Neural progenitor cell (in vitro differentiated cells): Measurements from ENCODE around the gene THSD4. TPM values are rescaled to one million over a fixed set of nuclear protein-coding genes. Genes with fewer than 3 reads are reported as not detected.

Experiments used
- DNase-seq: peaks from one replicate; pipeline ENCODE4 v3.0.0-alpha.2; 2016; ENCODE audit warnings: low spot score
- H2AFZ ChIP-seq: fragments of 200-600 bp; sonication (generic); replicated peaks from 2 replicates; pipeline ENCODE4 v1.6.1; 2016; ENCODE audit warnings: antibody characterized with exemption
- H3F3A ChIP-seq: fragments of 200-600 bp; sonication (generic); 2 replicates; pipeline ENCODE4 v1.6.1; 2016; ENCODE audit warnings: antibody characterized with exemption, low read depth
- H3K27ac ChIP-seq: fragments of 200-600 bp; sonication (generic); 2 replicates; pipeline ENCODE4 v1.5.1; 2016; ENCODE audit warnings: mild to moderate bottlenecking
- H3K27me3 ChIP-seq: fragments of 200-600 bp; sonication (generic); 2 replicates; pipeline ENCODE4 v1.6.1; 2016; ENCODE audit warnings: mild to moderate bottlenecking, moderate library complexity
- H3K36me3 ChIP-seq: fragments of 200-600 bp; sonication (generic); 2 replicates; pipeline ENCODE4 v1.5.1; 2016
- H3K4me1 ChIP-seq: fragments of 200-600 bp; sonication (generic); 2 replicates; pipeline ENCODE4 v1.6.1; 2016; ENCODE audit warnings: mixed run types
- H3K4me2 ChIP-seq: fragments of 200-600 bp; sonication (generic); 2 replicates; pipeline ENCODE4 v1.6.1; 2016
- H3K4me3 ChIP-seq: fragments of 200-600 bp; sonication (generic); 2 replicates; pipeline ENCODE4 v1.5.1; 2016
- H3K79me2 ChIP-seq: fragments of 200-600 bp; sonication (generic); 2 replicates; pipeline ENCODE4 v1.6.1; 2016; ENCODE audit warnings: low read depth
- H3K9ac ChIP-seq: fragments of 200-600 bp; sonication (generic); 2 replicates; pipeline ENCODE4 v1.6.1; 2016
- H3K9me3 ChIP-seq: fragments of 200-600 bp; sonication (generic); 2 replicates; pipeline ENCODE4 v1.5.1; 2016; ENCODE audit warnings: low read depth
- H4K20me1 ChIP-seq: fragments of 200-600 bp; sonication (generic); 2 replicates; pipeline ENCODE4 v1.6.1; 2016; ENCODE audit warnings: low read depth
- H3K27ac Mint-ChIP-seq: 3 replicates; pipeline ENCODE4 v1.8.0; 2021; ENCODE audit warnings: mixed read lengths
- H3K27me3 Mint-ChIP-seq: 2 replicates; pipeline ENCODE4 v1.8.0; 2022; ENCODE audit warnings: low read depth, mild to moderate bottlenecking, inconsistent platforms, moderate library complexity, mixed read lengths; ENCODE audit not compliant: insufficient read depth
- H3K36me3 Mint-ChIP-seq: 3 replicates; pipeline ENCODE4 v1.8.0; 2021; ENCODE audit warnings: mixed read lengths
- H3K4me1 Mint-ChIP-seq: 3 replicates; pipeline ENCODE4 v1.8.0; 2021; ENCODE audit warnings: mixed read lengths
- H3K4me3 Mint-ChIP-seq: 3 replicates; pipeline ENCODE4 v1.8.0; 2021; ENCODE audit warnings: mild to moderate bottlenecking, moderate library complexity, mixed read lengths
- H3K9me3 Mint-ChIP-seq: 3 replicates; pipeline ENCODE4 v1.8.0; 2020; ENCODE audit warnings: mixed read lengths
- CTCF ChIP-seq: fragments of 200-600 bp; sonication (generic); IDR thresholded peaks from 2 replicates; pipeline ENCODE4 v1.5.1; 2017; ENCODE audit warnings: antibody characterized with exemption, mild to moderate bottlenecking
- EZH2 ChIP-seq: fragments of 200-600 bp; sonication (generic); IDR thresholded peaks from 2 replicates; pipeline ENCODE4 v1.6.1; 2017; ENCODE audit warnings: antibody characterized with exemption, mild to moderate bottlenecking, moderate library complexity
- EZH2phosphoT487 ChIP-seq: fragments of 200-600 bp; sonication (generic); IDR thresholded peaks from 2 replicates; pipeline ENCODE4 v1.6.1; 2017; ENCODE audit warnings: antibody characterized with exemption
- total RNA-seq: library from RNA; depleted of rRNA; stranded (reverse); fragments of >200 nt; gene quantifications from 2 replicates; pipeline ENCODE4 v1.2.3, GENCODE V29; 2015; ENCODE audit warnings: low replicate concordance

THSD4 gene
- total RNA-seq, 1 donor from 2014 or later = 2.4 TPM

GRCh38 chr15:71334434-71334833, 219.2 kb downstream of the THSD4 start:
- H3K4me1 Mint-ChIP-seq = peaks cover 24% of the 10 kb centered on the region
- Histone ChIP-seq H3K9me3 (no peaks in the 10 kb centered on the region), H3K36me3 (no peaks in the 10 kb centered on the region), H3K27ac (no peak overlapping the region), H3K27me3 (no peaks in the 10 kb centered on the region), H3K4me2 (no peak overlapping the region), H3K4me1 (peaks cover 11% of the 10 kb centered on the region), H3K9ac (no peak overlapping the region), H4K20me1 (no peaks in the 10 kb centered on the region), H3F3A (no peaks in the 10 kb centered on the region), H3K79me2 (no peaks in the 10 kb centered on the region), H3K4me3 (no peak overlapping the region), H2AFZ (no peak overlapping the region)
- H3K27ac Mint-ChIP-seq = no peak overlapping the region
- no peak for DNase-seq
- no peak for TF ChIP-seq EZH2
- no peak for TF ChIP-seq EZH2phosphoT487
- TF ChIP-seq CTCF = no peak
- no peak overlapping the region for H3K4me3 Mint-ChIP-seq
- no peaks in the 10 kb centered on the region for H3K9me3 Mint-ChIP-seq
- H3K27me3 Mint-ChIP-seq = peaks cover 5% of the 10 kb centered on the region
- H3K36me3 Mint-ChIP-seq = no peaks in the 10 kb centered on the region

- no peak overlapping the region for H3K4me3 Mint-ChIP-seq
- H3F3A ChIP-seq = no peaks in the 10 kb centered on the region
- H3K9me3 ChIP-seq = no peaks in the 10 kb centered on the region
- no peak overlapping the region for H3K9ac ChIP-seq
- H3K27ac ChIP-seq = no peak overlapping the region
- H3K9me3 Mint-ChIP-seq = no peaks in the 10 kb centered on the region
- H3K36me3 ChIP-seq = no peaks in the 10 kb centered on the region
- peaks cover 11% of the 10 kb centered on the region for H3K4me1 ChIP-seq
- no peaks in the 10 kb centered on the region for H3K36me3 Mint-ChIP-seq
- no peak for DNase-seq
- TF ChIP-seq EZH2 = no peak
- H4K20me1 ChIP-seq = no peaks in the 10 kb centered on the region
- no peak overlapping the region for H3K4me3 ChIP-seq
- no peak overlapping the region for H3K27ac Mint-ChIP-seq
- peaks cover 24% of the 10 kb centered on the region for H3K4me1 Mint-ChIP-seq
- no peak overlapping the region for H2AFZ ChIP-seq
- no peak overlapping the region for H3K4me2 ChIP-seq
- peaks cover 5% of the 10 kb centered on the region for H3K27me3 Mint-ChIP-seq
- no peaks in the 10 kb centered on the region for H3K79me2 ChIP-seq
- no peaks in the 10 kb centered on the region for H3K27me3 ChIP-seq
These were observed 219.6 kb downstream of the THSD4 start for GRCh38 chr15:71334873-71335272.

GRCh38 chr15:71335591-71335990, 220.3 kb downstream of the THSD4 start:
- no peaks in the 10 kb centered on the region for H3K27me3 ChIP-seq
- H3K27me3 Mint-ChIP-seq = peaks cover 6% of the 10 kb centered on the region
- peaks cover 11% of the 10 kb centered on the region for H3K4me1 ChIP-seq
- no peaks in the 10 kb centered on the region for H3K9me3 ChIP-seq
- TF ChIP-seq EZH2 (no peak), CTCF (no peak), EZH2phosphoT487 (no peak)
- H4K20me1 ChIP-seq = no peaks in the 10 kb centered on the region
- H3K36me3 ChIP-seq = no peaks in the 10 kb centered on the region
- H3K9me3 Mint-ChIP-seq = no peaks in the 10 kb centered on the region
- H3K27ac ChIP-seq = no peak overlapping the region
- H3F3A ChIP-seq = no peaks in the 10 kb centered on the region
- H3K4me3 ChIP-seq = no peak overlapping the region
- H3K79me2 ChIP-seq = no peaks in the 10 kb centered on the region
- H3K36me3 Mint-ChIP-seq = no peaks in the 10 kb centered on the region
- H3K27ac Mint-ChIP-seq = no peak overlapping the region
- H3K4me1 Mint-ChIP-seq = peaks cover 22% of the 10 kb centered on the region
- no peak overlapping the region for H3K4me2 ChIP-seq
- no peak overlapping the region for H3K4me3 Mint-ChIP-seq
- no peak overlapping the region for H2AFZ ChIP-seq
- H3K9ac ChIP-seq = no peak overlapping the region
- no peak for DNase-seq

GRCh38 chr15:71336671-71337070, 221.4 kb downstream of the THSD4 start:
- H3K4me2 ChIP-seq = no peak overlapping the region
- no peak overlapping the region for H2AFZ ChIP-seq
- no peaks in the 10 kb centered on the region for H3F3A ChIP-seq
- H3K27me3 ChIP-seq = no peaks in the 10 kb centered on the region
- Mint-ChIP-seq H3K4me3 (no peak overlapping the region), H3K27ac (no peak overlapping the region), H3K9me3 (no peaks in the 10 kb centered on the region), H3K27me3 (peaks cover 6% of the 10 kb centered on the region), H3K36me3 (no peaks in the 10 kb centered on the region), H3K4me1 (peaks cover 19% of the 10 kb centered on the region)
- H3K79me2 ChIP-seq = no peaks in the 10 kb centered on the region
- no peak overlapping the region for H3K4me3 ChIP-seq
- no peaks in the 10 kb centered on the region for H3K36me3 ChIP-seq
- no peak for DNase-seq
- TF ChIP-seq EZH2phosphoT487 = no peak
- no peak for TF ChIP-seq EZH2
- TF ChIP-seq CTCF = no peak
- H3K9ac ChIP-seq = no peak overlapping the region
- no peaks in the 10 kb centered on the region for H4K20me1 ChIP-seq
- no peaks in the 10 kb centered on the region for H3K9me3 ChIP-seq
- peaks cover 11% of the 10 kb centered on the region for H3K4me1 ChIP-seq
- H3K27ac ChIP-seq = no peak overlapping the region
